NCI-H2029 treated with DMSO at 0.1 percent for 48 hours (cell line): ENCODE measurements around the gene NCKAP5.

Source experiments
- DNase-seq: peaks from one replicate; lab custom pipeline; 2025; lab: John Stamatoyannopoulos, UW

Gene NCKAP5

GRCh38 chr2:132941296-132942020 lies 626.8 kb downstream of the NCKAP5 start:
- DNase-seq: no peak

- DNase-seq: no peak
These were observed 630.6 kb downstream of the NCKAP5 start for GRCh38 chr2:132937629-132938028.

GRCh38 chr2:132936791-132937190 lies 631.5 kb downstream of the NCKAP5 start:
- no peak for DNase-seq

DNA sequence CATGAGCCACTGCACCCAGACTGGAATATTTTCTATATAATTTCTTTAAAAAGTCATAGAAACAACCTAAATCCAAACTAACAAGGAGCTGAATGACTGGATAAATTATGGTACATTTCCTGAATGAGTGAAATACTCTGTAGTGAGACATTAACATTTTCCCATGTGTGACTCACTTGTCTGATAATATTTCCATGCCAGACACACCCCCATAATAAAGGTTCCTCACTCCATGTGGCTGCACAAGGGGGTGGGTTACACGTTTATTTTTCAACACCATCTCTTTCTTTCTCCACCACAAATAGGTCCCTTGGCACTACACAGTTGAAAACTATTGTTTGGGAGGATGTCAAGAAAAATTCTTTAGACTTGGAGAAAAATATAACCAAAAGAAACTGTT lies 632.0 kb downstream of the NCKAP5 start:
- no peak for DNase-seq

GRCh38 chr2:132929786-132930185 lies 638.5 kb downstream of the NCKAP5 start:
- no peak for DNase-seq

- DNase-seq: no peak
These were observed 644.5 kb downstream of the NCKAP5 start for GRCh38 chr2:132923787-132924186.

GRCh38 chr2:132915812-132916549 lies 652.3 kb downstream of the NCKAP5 start:
- DNase-seq: no peak

DNA sequence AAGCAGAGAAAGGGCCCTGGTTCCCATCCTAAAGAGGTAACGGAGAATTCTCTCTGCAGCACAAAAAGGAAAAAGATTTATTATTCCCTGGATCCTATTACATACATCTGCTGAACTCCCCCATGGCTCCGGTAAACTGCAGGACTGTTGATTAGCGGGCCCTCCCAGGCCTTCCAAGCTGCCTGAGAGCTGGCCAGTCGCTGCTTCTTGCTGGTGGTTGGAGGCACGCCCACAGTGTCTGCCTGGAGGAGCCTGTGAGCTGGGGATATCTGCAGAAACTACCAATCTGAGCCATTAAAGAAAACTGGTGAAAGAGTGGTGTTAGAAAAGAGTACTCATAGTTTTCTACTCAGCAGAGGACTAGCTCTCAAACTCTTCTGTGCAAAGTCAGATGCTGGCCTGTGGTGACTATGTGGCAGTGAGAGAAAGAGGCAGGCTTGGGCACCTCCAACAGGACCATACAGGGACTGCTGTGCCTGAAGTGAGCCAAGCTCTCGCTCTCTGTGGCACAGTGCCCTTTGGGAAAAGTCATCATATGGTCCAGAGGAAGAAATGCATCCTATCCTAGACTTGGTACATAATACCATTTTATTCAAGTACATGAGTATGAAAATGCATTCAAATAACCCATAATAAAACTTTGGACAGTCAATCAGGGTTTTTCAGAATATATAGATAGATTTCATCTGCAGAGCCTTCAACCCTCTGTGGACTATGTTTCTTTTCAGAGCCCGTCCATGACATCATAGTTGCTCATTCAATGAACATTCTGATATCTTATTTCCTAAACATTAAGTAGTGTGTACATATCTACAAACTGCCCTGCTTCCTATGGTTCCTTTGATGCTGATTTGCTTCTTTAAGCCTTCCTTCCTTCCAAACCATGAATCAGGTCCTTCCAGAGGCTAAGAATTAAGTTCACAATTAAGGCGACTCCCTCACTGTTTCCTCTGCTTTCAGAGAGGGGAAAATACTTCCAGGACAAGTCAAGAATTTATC lies 656.2 kb downstream of the NCKAP5 start:
- DNase-seq: no peak

GRCh38 chr2:132910432-132910831 lies 657.8 kb downstream of the NCKAP5 start:
- DNase-seq: no peak

DNA sequence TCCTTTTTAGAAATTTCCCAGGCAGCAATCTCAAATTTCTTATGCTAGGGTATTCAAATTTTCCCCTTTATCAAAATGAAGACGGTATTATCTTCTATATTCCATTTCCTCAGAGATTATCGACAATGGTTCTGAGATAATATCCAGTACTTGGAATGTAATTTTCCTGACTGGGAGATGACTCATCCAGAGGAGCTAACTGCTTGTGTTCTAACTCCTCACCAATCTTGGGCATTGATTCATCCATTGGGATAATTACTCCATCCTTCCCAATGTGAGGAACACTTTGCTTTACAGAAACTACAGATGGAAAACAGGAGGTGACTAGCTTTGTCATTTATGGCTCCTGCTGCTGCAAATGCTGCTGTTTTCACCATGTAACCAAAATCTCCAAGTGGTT lies 658.8 kb downstream of the NCKAP5 start:
- DNase-seq: no peak

DNA sequence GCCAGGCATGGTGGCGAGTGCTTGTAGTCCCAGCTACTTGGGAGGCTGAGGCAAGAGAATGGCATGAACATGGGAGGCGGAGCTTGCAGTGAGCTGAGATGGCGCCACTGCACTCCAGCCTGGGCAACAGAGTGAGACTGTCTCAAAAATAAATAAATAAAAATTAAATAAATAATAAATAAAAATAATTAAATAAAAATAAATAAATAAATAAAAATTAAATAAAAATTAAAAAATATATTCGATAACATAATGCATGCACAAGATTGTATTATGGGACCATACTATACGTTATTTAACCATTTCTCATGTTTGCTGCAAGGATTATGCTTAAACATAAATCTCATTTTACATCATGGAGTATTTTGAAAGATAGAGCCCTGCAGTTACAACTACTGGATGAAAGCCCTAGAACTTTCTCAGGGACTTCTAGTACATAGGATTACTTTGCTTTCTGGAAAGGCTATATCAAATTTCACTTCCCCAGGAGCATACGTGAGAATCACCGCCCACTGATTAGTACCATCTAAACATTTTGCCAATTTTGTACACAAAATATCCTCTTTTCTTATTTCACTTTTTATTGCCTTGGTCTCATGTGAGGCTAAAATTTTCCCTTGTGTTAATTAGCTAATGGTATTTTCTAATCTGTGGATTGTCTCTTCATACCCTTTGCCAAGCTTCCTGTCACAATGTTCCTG lies 664.0 kb downstream of the NCKAP5 start:
- DNase-seq: no peak

DNA sequence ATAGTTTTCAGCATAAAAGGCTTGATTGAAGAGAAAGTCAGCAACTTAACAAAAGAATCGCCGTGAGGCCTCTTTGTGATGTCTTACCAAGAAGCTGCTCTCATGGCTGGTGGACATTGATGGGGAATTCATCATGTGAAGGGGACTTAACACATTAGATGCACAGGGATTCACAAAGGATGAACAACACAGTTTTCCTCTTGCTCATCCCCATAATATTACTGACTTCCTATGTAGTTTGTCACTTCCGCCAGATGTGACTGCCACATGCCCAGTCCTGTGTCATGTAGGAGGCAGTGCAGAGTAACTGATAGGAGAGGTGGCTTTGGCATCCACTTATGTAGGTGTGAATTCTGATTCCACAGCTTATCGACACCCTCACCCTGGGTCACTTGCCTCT lies 665.6 kb downstream of the NCKAP5 start:
- DNase-seq: no peak

GRCh38 chr2:132901661-132902060 lies 666.6 kb downstream of the NCKAP5 start:
- no peak for DNase-seq

DNA sequence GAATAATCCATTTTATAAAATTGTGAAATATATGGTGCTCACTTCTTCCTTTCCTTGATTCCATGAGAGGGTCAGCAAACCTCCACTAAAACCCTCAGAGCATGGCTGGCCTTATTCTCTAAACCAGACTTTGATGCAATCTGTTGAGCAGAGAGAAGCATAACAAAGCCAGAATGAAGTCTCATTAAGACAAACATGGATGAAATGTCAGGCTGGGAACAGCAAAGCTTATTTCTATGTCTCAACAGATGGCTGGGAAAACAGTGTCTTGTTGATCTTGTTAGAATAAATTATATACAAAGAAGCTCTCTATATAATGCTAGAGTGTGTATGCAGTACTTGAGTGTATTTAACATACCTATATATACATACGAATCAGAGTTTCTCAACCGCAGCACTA lies 671.2 kb downstream of the NCKAP5 start:
- DNase-seq: no peak

GRCh38 chr2:132896073-132896472 lies 672.2 kb downstream of the NCKAP5 start:
- no peak for DNase-seq

DNA sequence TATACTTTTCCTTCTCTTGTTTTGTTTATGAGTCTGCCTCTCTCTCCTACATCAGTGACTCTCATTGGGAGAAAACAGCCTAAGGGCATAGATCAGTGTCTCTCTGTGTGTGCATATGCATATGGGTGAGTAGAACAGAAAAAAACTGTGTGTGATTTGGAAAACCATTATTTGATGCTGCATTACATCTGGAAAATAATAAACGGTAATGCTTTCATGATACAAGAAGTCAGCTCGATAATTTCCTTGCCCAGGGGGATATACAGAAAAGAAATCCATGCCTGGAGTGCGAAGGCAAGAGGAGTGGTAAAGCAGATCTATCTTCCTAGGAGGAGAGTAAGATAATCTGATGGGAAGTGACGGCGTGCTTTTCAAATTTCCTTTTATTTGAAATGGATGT lies 676.8 kb downstream of the NCKAP5 start:
- DNase-seq: no peak

DNA sequence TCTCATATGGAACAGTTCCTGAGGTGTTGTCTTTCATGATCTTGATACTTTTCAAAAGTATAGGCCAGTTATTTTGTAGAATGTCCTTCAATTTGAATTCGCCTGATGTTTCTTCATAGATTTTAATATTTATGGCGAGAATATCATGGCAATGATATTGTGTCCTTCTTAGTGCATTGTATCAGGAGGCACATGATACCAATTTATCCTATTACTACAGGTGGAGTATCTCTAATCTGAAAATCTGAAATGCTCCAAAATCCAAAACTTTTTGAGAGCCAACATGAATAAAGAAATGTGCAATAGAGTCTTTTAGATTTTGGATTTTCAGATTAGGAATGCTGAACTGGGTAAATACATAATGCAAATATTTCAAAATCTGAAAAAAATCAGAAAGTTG lies 681.7 kb downstream of the NCKAP5 start:
- DNase-seq: no peak

DNA sequence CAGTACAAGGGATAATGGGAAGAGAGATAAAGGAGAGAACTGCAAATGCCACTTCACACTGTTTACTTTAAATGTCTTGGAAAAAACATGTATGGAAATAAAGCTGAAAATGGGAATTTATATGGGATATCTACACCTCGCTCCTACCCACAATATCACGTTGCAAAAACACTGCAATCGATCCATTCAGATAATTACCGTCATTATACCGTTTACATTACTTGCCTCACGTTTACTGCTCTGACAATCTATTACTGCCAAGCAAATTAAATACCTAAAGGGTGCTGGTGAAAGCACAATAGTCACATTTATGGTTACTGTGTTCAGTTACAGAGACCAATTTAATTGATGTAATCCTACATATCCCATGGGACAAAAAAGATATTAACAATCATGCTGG lies 683.6 kb downstream of the NCKAP5 start:
- no peak for DNase-seq

DNA sequence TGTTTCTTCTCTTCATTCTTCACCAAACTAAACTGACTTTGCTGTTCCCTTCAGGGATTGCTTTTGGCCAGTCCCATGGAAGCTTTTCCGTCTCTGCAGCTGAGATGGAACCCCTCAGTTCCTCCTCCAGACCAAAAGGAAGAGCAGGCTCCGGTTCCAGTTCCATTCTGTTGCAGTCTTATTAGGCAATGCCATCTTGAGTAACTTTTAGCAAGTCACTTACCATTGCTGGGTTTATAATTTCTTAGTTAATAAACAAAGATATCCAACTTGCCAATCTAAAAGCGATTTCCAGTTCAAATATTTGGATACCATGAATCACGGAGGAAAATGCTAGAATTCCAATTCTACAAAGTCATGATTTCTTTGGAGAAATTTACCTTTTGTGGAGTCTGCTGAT lies 684.0 kb downstream of the NCKAP5 start:
- DNase-seq: no peak

DNA sequence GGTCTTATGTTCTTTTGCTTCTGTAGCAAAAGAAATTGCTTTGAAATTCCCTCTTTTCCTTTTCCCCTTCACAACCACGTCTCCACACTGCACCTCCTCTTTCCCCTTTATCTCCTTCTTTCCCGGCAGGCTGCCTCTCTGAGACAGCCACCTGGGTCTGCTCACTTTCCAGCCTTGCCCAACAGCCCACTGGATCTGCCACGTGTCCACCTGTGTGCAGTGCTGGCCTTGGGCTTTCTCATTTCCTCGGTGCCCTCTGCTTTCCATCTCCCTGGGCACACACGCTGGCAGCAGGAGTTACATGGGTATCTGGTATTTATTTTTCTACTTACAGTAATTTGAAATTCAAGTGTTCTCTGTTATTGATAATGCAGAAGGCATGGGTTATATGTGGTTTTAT lies 684.8 kb downstream of the NCKAP5 start:
- no peak for DNase-seq

DNA sequence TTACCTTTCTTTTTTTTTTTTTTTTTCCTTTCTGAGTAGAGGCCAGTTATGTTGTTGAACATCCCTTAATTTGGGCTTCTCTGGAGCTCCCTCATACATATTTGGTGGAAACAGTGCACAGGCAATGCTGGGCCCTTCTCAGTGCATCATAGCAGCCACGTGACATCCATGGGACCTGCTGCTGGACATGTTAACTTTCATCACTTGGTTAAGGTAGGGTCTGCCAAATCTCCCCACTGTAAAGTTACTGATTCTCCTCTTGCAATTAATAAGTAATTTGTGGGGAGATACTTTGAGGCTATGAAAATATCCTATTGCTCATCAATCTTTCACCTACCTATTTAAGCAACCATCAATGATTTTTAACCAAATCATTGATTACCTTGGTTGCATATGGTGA lies 686.7 kb downstream of the NCKAP5 start:
- no peak for DNase-seq

DNA sequence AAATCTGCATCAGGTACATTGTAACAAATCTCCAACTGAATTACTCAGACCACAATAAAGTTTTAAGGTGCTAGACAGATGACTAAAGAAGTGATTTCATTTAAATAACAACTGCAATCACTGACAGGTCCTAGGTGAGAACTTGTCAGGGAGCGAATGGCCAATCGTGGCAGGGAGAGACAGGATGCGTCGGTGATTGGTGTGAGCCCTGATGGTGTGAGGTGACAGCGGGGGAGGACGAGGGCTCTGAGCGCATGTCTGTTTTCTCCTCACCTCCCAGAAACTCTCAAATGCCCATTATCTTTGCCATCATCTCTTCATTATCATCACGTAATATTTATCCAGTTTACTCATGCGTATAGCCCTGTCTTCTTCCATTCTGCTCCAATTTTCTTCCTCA lies 690.3 kb downstream of the NCKAP5 start:
- no peak for DNase-seq
